Measurements from ENCODE around the gene TTF2. TPM values are rescaled to one million over a fixed set of nuclear protein-coding genes. Genes with fewer than 3 reads are reported as not detected.

The TTF2 gene
- total and polyA plus RNA-seq, 7 donors: 3.6 to 19.3 (median 8.6) TPM

- intact Hi-C loops (cut with DNase I): no loop called here
- Histone ChIP-seq H3K36me3 (peaks cover 7 to 55% (median 13%) of the 10 kb centered on the region in 4 donors), H3K9me3 (no peaks in the 10 kb centered on the region), H3K4me3 (no peak overlapping the region), H3K4me1 (no peaks in the 10 kb centered on the region), H3K27me3 (no peaks in the 10 kb centered on the region), H3K27ac (no peak overlapping the region)
- no peak for DNase-seq
- TF ChIP-seq EP300 (IDR thresholded peaks at IDR 0.05) (no peak), POLR2AphosphoS5 (IDR thresholded peaks at IDR 0.05) (no peak), POLR2A (IDR thresholded peaks at IDR 0.05) (no peak)
- TF ChIP-seq, protein P1, sequence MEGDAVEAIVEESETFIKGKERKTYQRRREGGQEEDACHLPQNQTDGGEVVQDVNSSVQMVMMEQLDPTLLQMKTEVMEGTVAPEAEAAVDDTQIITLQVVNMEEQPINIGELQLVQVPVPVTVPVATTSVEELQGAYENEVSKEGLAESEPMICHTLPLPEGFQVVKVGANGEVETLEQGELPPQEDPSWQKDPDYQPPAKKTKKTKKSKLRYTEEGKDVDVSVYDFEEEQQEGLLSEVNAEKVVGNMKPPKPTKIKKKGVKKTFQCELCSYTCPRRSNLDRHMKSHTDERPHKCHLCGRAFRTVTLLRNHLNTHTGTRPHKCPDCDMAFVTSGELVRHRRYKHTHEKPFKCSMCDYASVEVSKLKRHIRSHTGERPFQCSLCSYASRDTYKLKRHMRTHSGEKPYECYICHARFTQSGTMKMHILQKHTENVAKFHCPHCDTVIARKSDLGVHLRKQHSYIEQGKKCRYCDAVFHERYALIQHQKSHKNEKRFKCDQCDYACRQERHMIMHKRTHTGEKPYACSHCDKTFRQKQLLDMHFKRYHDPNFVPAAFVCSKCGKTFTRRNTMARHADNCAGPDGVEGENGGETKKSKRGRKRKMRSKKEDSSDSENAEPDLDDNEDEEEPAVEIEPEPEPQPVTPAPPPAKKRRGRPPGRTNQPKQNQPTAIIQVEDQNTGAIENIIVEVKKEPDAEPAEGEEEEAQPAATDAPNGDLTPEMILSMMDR (IDR thresholded peaks at IDR 0.05): no peak
- 91 to 92% methylated on average over 7 of the region's 7 CpGs for WGBS, 2 donors
Measured at GRCh38 chr1:117112047-117112717, 52.1 kb downstream of the TTF2 start.

DNA sequence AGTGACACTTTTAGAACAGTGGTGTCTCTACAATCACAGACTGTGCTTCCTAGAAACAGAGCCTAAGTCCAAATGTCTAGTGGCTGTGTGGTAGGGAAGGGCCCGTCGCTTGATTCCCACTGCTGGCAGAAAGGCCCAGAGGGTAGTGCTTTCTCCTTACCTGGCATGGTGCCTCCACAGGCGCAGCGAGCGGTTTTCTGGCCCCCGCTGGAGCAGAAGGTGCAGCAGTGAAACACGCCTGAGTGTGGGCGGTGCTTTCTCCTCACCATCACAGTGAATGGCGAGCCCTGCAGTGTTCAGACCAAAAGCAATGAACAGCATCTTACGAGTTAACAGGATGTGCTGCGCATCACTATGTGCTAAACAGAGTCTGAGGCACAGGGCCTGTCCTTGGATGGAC, 53.1 kb downstream of the TTF2 start:
- peaks cover 7 to 53% (median 13%) of the 10 kb centered on the region in 4 donors for H3K36me3 ChIP-seq

DNA sequence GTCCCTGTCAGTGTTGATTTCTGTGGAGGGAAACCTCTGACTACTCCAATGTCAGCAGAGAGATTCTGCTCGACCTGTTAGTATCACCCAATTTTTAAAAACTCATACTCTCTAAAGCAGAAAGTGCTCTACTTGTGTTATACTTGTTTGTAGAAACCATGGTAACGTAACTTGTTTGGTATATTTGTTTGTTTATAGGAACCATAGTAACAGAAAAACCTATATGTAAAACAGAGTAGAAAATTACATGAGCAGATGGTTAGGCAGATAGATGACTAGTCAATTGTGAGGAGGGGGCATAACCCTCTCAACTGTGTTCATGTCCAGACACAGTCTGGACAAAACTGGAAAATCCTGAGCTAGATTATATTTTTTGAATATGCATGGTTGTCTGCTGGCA, 54.8 kb downstream of the TTF2 start:
- Histone ChIP-seq H3K4me1 (no peaks in the 10 kb centered on the region), H3K4me3 (no peak overlapping the region), H3K27ac (no peak overlapping the region), H3K36me3 (peaks cover 7 to 50% (median 13%) of the 10 kb centered on the region in 4 donors), H3K27me3 (no peaks in the 10 kb centered on the region), H3K9me3 (no peaks in the 10 kb centered on the region)
- intact Hi-C loops (cut with DNase I): no loop called here
- no peak for DNase-seq
- 50 to 66% methylated on average over 2 of the region's 2 CpGs for WGBS, 2 donors
- TF ChIP-seq EP300 (IDR thresholded peaks at IDR 0.05) (no peak), POLR2A (IDR thresholded peaks at IDR 0.05) (no peak)
- TF ChIP-seq, protein P1 (IDR thresholded peaks at IDR 0.05): no peak

More for the DNA sequence above, 53.1 kb downstream of the TTF2 start:
- H3K4me3 ChIP-seq: no peak overlapping the region
- H3K27ac ChIP-seq: no peak overlapping the region
- no peaks in the 10 kb centered on the region for H3K27me3 ChIP-seq
- intact Hi-C loops (cut with DNase I): no loop called here
- DNase-seq: no peak
- WGBS, 2 donors: 94 to 96% methylated on average over 11 of the region's 11 CpGs
- H3K4me1 ChIP-seq: no peaks in the 10 kb centered on the region
- TF ChIP-seq POLR2AphosphoS5 (IDR thresholded peaks at IDR 0.05) (no peak), EP300 (IDR thresholded peaks at IDR 0.05) (no peak)
- TF ChIP-seq, protein P1 (IDR thresholded peaks at IDR 0.05): no peak
- H3K9me3 ChIP-seq: no peaks in the 10 kb centered on the region

GRCh38 chr1:117116090-117116783, 56.1 kb downstream of the TTF2 start:
- no peak overlapping the region for H3K4me3 ChIP-seq
- H3K36me3 ChIP-seq: peaks cover 7 to 44% (median 13%) of the 10 kb centered on the region in 4 donors
- WGBS, 2 donors: 95 to 97% methylated on average over 13 of the region's 13 CpGs
- H3K27ac ChIP-seq: no peak overlapping the region
- TF ChIP-seq POLR2A (IDR thresholded peaks at IDR 0.05): no peak
- TF ChIP-seq EP300 (IDR thresholded peaks at IDR 0.05): no peak
- TF ChIP-seq, protein P1 (IDR thresholded peaks at IDR 0.05): no peak
- TF ChIP-seq POLR2AphosphoS5 (IDR thresholded peaks at IDR 0.05): no peak
- no peaks in the 10 kb centered on the region for H3K9me3 ChIP-seq
- no peak for DNase-seq
- intact Hi-C loops (cut with DNase I): no loop called here
- peaks cover 0 to 13% (median 7%) of the 10 kb centered on the region in 4 donors for H3K4me1 ChIP-seq
- no peaks in the 10 kb centered on the region for H3K27me3 ChIP-seq

Data from sigmoid colon (tissue), 7 donors.